Naive B cell (primary cell): ENCODE measurements around the gene GNAQ. TPM values are rescaled to one million over a fixed set of nuclear protein-coding genes. Genes with fewer than 3 reads are reported as not detected.

ENCODE experiments used
- ATAC-seq, 2 donors: fragments of 150-1000 bp; cut with Tn5 transposase; 2 replicates each; pipeline ENCODE4 v1.10.0; 2021; ENCODE audit warnings: low read depth in 2 of 2, mild to moderate bottlenecking in 2 of 2, moderate library complexity in 2 of 2
- DNase-seq: peaks from one replicate; pipeline ENCODE4 v3.0.0; 2022
- H3K27ac Mint-ChIP-seq, 6 donors: one replicate each; pipeline ENCODE4 v1.8.0; 2020 to 2022; ENCODE audit warnings: mild to moderate bottlenecking in 6 of 6, mixed read lengths in 6 of 6, moderate library complexity in 5 of 6, inconsistent platforms in 2 of 6
- H3K27me3 Mint-ChIP-seq, 3 donors: one replicate each; pipeline ENCODE4 v1.8.0; 2021 to 2022; ENCODE audit warnings: mixed read lengths in 3 of 3, mild to moderate bottlenecking in 1 of 3
- H3K36me3 Mint-ChIP-seq, 2 donors: one replicate each; pipeline ENCODE4 v1.8.0; 2020 to 2022; ENCODE audit warnings: mixed read lengths in 2 of 2, inconsistent platforms in 1 of 2, mild to moderate bottlenecking in 1 of 2
- H3K4me1 Mint-ChIP-seq, 3 donors: one replicate each; pipeline ENCODE4 v1.8.0; 2020 to 2022; ENCODE audit warnings: mixed read lengths in 3 of 3, inconsistent platforms in 1 of 3, mild to moderate bottlenecking in 1 of 3, moderate library complexity in 1 of 3
- H3K4me3 Mint-ChIP-seq, 8 donors: one replicate each; pipeline ENCODE4 v1.8.0; 2020 to 2022; ENCODE audit warnings: mild to moderate bottlenecking in 8 of 8, mixed read lengths in 8 of 8, moderate library complexity in 8 of 8, inconsistent platforms in 2 of 8
- H3K9me3 Mint-ChIP-seq, 7 donors: one replicate each; pipeline ENCODE4 v1.8.0; 2020 to 2022; ENCODE audit warnings: mixed read lengths in 7 of 7, mild to moderate bottlenecking in 5 of 7, inconsistent platforms in 2 of 7, moderate library complexity in 1 of 7
- polyA plus RNA-seq, 6 donors: library from polyadenylated mRNA; unstranded; fragments of 300-500 nt; fragmentation: Illumina TruSeq; gene quantifications; one replicate each; pipeline ENCODE4 v1.2.3, GENCODE V29; 2021; ENCODE audit warnings: low read depth in 6 of 6

The GNAQ gene
- polyA plus RNA-seq, 6 donors from 2014 or later: 0.04 to 0.44 (median 0.23) TPM; not detected in 1

DNA sequence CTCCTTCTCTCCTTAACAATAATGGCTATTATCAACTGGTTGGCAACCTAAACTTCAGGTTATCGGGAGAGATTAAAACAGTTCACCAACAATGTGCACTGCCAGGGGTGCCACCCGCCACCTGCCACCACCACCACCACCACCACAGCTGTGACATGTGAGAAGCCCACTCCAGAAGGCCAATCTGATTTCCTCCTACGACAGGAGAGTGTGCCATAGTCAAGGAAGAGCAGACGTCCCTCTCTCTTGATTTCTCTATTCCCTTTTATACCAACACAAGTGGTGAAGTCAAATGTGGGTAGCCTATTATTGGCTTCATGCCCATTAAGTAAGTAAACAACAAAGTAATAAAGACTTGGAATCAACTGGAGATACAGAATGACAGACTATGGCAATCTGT, 22.4 kb downstream of the GNAQ start:
- Mint-ChIP-seq H3K4me1 (peaks cover 7 to 22% (median 10%) of the 10 kb centered on the region in 3 donors), H3K9me3 (peaks cover 0 to 3% (median 0%) of the 10 kb centered on the region in 7 donors), H3K27ac (no peak overlapping the region), H3K27me3 (peaks cover 13 to 22% (median 18%) of the 10 kb centered on the region in 3 donors), H3K4me3 (peak overlapping the region in 1 of 8 donors; percentile 74), H3K36me3 (peaks cover 0 to 7% of the 10 kb centered on the region in 2 donors)
- no peak for DNase-seq
- no peak for ATAC-seq

DNA sequence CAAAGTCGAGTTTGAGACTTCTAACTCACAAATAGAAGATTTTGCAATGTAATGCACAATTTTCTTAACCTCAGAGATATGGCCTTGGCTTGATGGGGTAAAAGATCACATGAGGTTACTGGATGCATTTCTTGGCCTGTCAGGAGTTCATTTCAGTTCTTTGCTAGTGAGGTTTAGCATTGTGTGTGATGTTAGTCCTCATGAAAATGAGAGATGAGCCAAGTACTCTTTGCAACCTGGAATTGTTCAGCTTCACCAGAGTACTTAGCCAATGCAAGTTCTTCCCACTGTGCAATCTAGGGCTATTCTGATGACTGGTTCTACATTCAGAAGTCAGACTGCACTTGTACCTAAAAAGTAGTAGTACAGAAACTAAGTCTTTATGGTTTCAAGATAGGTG, 24.9 kb downstream of the GNAQ start:
- DNase-seq (no peak), ATAC-seq (no peak)
- peaks cover 0 to 6% of the 10 kb centered on the region in 2 donors for H3K36me3 Mint-ChIP-seq
- H3K27ac Mint-ChIP-seq: no peak overlapping the region
- peaks cover 7 to 22% (median 10%) of the 10 kb centered on the region in 3 donors for H3K4me1 Mint-ChIP-seq
- H3K27me3 Mint-ChIP-seq: peaks cover 9 to 17% (median 16%) of the 10 kb centered on the region in 3 donors
- no peak overlapping the region for H3K4me3 Mint-ChIP-seq
- peaks cover 0 to 3% (median 0%) of the 10 kb centered on the region in 7 donors for H3K9me3 Mint-ChIP-seq

DNA sequence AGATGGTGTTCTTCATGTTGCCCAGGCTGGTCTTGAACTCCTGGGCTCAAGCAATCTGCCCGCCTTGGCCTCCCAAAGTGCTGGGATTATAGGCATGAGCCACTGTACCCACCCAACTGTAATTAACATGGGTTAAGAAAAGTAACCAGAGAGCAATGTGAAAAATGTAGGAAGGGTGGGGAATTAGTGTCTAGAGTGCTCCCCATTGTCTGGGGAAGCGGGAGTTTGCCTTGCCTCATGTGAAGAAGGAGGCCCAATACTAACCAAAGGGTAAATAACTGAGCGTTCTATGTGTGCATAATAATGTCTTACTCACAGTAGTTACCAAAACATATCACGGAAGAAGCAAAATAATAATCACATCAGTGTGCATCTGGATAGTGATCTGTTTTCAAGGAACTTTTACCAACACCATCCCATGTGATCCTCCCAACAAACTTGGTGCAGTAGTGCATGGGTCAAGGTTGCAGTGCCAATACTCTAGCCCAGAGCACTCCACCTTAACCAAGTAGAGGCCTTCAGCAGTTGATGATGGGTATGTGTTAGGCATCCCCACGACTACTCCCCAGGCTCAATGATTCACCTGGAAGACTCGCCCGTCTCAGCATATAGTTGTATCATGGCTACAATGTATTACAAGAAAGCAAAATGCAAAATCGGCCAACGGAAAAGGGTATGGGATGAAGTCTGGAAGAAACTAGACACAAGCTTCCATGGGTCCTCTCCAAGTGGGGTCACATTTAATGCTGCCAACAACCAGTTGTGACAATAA, 26.2 kb downstream of the GNAQ start:
- DNase-seq: no peak
- Mint-ChIP-seq H3K36me3 (no peaks in the 10 kb centered on the region), H3K27ac (no peak overlapping the region), H3K27me3 (peaks cover 5 to 10% (median 9%) of the 10 kb centered on the region in 3 donors), H3K9me3 (no peaks in the 10 kb centered on the region), H3K4me1 (peaks cover 3 to 10% (median 7%) of the 10 kb centered on the region in 3 donors), H3K4me3 (no peak overlapping the region)
- no peak for ATAC-seq

DNA sequence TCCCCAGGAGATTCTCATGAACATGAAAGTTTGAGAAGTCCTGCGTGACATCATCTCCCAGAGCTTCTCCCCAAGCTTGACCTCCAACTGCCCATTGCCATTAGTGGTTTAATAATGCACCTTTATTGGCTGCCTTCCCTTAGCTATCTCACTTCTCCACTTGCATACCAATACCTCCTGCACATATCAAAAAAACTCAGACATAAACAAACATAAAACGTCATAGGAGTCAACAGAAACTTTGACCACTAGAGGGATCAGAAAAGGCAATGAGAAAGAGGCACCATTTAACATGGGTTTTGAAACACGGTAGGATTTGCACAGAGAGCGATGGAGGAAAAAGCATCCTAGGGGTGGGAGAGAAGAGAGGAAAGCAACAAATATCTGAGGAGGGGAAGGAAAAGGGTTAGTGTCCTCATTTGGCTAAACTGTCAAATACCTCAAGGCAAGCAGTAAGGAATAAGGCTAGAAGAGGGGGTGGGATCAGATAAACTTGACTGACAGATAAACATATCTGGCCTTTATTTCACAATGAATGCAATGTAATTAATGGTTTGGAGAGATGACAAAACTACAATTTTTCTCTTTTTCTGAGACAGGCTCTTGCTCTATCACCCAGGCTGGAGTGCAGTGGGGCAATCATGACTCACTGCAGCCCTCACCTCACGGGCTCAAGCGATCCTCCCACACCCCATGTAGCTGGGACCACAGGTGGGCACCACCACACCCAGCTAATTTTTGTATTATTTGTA, 27.0 kb downstream of the GNAQ start:
- Mint-ChIP-seq H3K27me3 (peaks cover 5 to 10% (median 9%) of the 10 kb centered on the region in 3 donors), H3K27ac (no peak overlapping the region), H3K4me1 (peaks cover 0 to 2% (median under 1%) of the 10 kb centered on the region in 3 donors), H3K4me3 (no peak overlapping the region), H3K9me3 (no peaks in the 10 kb centered on the region), H3K36me3 (no peaks in the 10 kb centered on the region)
- DNase-seq: no peak
- ATAC-seq: no peak

DNA sequence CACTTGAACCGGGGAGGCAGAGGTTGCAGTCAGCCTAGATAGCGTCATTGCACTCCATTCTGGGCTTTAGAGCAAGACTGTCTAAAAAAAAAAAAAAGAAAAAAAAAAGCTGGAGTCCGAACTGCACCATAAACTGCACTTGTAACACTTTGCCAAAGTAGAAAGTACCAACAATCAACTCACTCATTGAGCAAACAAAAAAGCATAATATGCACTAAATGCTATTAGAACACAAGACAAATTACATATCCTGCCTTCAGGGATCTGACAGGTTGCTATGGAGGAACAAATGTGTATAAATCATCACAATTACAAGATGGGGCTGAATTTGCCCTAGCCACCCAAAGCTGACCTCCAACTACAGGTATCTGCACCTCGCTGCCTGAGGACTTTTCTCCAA, 27.9 kb downstream of the GNAQ start:
- Mint-ChIP-seq H3K9me3 (no peaks in the 10 kb centered on the region), H3K4me1 (no peaks in the 10 kb centered on the region), H3K27me3 (peaks cover 9 to 11% (median 10%) of the 10 kb centered on the region in 3 donors), H3K36me3 (no peaks in the 10 kb centered on the region), H3K27ac (no peak overlapping the region), H3K4me3 (no peak overlapping the region)
- ATAC-seq (no peak), DNase-seq (no peak)

DNA sequence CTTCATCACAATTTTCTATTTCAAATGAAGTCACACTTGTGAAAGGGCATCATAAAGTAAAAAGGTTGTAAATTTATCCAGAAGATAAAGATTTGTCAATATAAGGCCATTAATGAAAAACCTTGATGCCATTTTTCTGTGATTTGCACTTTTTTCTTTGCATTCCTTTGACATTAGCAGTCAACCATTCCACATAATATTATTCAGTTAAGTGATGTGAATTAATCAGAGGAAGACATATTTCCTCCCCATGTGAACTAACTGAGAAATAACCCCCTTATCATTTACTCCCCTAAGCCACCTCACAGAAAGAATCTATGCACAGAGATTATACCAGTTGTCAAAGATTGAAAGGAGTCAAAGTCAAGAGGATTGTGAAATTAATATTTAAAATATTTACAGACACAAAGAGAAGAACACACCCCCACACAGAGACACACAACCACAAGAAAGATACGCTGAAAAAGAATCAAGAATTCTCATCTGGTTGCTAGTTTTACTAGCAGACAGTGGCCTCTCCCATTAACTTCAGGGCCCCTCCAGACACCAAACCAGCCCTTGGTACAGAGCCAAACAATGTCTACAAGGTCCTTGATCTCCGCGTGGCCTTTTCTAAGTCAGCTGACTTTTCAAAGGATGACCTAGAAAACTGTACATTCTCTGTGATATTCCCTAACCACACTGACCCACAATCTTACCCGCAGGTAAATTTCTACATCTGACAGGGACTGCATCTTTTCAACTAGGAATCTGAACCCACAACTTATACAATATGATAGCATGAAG, 29.5 kb downstream of the GNAQ start:
- H3K4me1 Mint-ChIP-seq: peaks cover 4 to 10% (median 6%) of the 10 kb centered on the region in 3 donors
- H3K27ac Mint-ChIP-seq: no peak overlapping the region
- H3K27me3 Mint-ChIP-seq: peaks cover 21 to 24% (median 22%) of the 10 kb centered on the region in 3 donors
- no peak overlapping the region for H3K4me3 Mint-ChIP-seq
- DNase-seq: no peak
- H3K36me3 Mint-ChIP-seq: no peaks in the 10 kb centered on the region
- no peak for ATAC-seq
- no peaks in the 10 kb centered on the region for H3K9me3 Mint-ChIP-seq

DNA sequence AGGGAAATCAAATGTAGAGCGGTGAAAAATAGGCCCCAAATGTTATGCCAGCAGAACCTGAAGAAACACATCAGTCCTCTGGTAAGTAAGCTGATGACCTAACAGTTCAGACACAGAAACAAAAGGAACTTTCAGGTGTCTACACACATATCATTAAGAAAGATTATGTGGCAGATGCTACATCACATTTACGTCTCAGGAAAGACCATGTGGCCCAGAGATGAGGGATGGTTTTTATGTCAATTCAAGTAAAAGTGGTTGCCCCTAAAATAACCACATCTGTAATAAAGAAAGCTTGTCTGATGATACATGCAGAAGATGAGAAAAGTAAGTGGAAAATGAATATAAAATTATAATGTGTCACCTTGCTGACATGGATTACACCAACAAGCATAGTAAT, 31.4 kb downstream of the GNAQ start:
- Mint-ChIP-seq H3K27ac (no peak overlapping the region), H3K4me3 (no peak overlapping the region), H3K27me3 (peaks cover 28 to 35% (median 29%) of the 10 kb centered on the region in 3 donors), H3K9me3 (no peaks in the 10 kb centered on the region), H3K4me1 (peaks cover 4 to 14% (median 6%) of the 10 kb centered on the region in 3 donors), H3K36me3 (no peaks in the 10 kb centered on the region)
- no peak for ATAC-seq
- DNase-seq: no peak

DNA sequence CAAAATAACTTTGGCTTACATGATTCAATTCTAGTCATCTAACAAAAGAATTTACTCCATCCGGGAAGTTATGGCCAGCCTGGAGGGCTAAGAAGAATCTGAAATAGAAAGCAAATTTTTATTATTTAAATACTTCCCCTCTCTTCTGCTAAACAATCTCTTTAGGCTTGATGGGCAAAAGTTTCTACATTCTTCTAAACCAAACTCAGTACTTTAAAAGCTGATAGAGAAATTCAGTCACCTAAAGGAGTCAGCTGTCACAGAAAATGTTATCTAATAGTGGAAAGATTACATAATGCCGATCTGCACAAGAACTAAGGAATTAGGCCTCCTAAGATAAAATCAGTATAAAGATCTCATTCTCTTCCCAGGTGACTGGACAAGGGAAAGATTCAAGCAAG, 32.4 kb downstream of the GNAQ start:
- Mint-ChIP-seq H3K9me3 (no peaks in the 10 kb centered on the region), H3K36me3 (no peaks in the 10 kb centered on the region), H3K4me3 (no peak overlapping the region), H3K27ac (no peak overlapping the region), H3K4me1 (peaks cover 4 to 14% (median 6%) of the 10 kb centered on the region in 3 donors), H3K27me3 (peaks cover 29 to 30% (median 30%) of the 10 kb centered on the region in 3 donors)
- DNase-seq: no peak
- no peak for ATAC-seq

DNA sequence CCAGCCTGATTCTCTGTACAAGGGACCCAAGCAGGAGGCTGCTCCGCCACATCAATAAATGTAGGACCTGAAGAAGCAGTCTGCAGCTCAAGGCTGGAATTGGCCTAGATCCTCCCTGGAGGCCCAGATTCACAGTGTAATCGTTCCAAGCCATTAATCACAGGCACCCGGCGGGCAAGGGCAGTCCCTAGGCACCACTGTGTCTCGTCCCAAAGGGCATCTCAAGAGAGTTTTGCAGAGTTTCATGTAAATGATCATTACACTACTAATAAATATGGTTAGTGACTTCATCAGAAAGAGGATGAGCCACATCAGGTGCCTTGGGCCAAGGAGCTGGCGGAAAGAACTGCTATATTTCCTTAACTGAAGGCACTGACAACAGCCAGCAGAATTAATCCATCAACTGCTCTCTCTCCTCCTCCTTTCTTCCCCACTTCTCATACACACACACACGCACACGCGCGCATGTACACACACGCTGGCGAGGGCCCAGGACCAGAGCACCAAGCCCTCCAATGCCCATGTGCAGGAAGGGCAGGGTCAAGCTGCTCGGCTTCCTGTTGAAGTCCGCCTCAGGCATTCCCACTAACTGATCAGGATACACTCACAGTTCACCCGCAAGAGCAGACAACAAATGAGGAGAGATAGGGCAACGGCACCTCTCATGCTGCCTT, 33.9 kb downstream of the GNAQ start:
- H3K4me1 Mint-ChIP-seq: peaks cover 4 to 14% (median 6%) of the 10 kb centered on the region in 3 donors
- peaks cover 29 to 30% (median 30%) of the 10 kb centered on the region in 3 donors for H3K27me3 Mint-ChIP-seq
- peak overlapping the region in 1 of 8 donors; percentile 58 for H3K4me3 Mint-ChIP-seq
- peak; percentile 20 to 40 for ATAC-seq
- no peaks in the 10 kb centered on the region for H3K9me3 Mint-ChIP-seq
- no peaks in the 10 kb centered on the region for H3K36me3 Mint-ChIP-seq
- no peak for DNase-seq
- peak overlapping the region in 1 of 6 donors; percentile 32 for H3K27ac Mint-ChIP-seq

DNA sequence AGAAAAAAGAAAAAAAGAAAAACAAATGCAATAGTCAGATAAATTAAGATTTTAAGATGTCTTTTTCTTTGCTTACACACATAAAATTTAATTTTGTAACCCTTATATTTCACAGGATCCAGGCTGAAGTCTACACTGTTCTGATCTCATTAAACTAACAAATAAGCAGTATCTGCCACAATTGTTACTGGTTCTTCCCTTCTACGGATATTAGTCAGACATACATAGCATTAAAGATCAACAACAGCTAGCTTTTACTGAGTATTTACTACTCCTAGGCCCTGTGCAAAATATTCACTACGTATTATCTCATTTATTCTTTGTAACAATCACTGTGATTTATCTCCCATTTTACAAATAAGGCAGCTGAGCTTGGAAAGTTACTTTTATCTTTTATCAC, 34.9 kb downstream of the GNAQ start:
- H3K4me3 Mint-ChIP-seq: no peak overlapping the region
- H3K4me1 Mint-ChIP-seq: peaks cover 4 to 14% (median 6%) of the 10 kb centered on the region in 3 donors
- no peak for ATAC-seq

DNA sequence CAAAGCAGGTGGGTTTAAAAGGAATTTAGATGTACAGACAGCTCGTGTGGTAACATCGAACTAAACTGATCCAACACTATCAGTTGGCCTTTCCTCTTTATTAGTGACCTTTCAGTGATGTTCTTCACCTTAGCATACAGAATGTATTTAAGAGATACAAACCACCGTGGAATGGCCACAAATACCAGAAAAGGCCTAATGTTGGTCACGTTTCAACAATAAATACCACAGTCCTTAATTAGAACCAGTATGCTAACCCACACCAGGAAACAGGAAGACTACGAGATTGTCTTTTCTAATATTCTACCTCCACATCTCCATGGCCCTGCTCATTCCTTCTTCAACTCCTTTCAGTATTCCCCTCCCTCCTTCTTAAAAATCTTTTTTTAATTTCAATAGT, 40.4 kb downstream of the GNAQ start:
- no peak overlapping the region for H3K4me3 Mint-ChIP-seq
- no peaks in the 10 kb centered on the region for H3K9me3 Mint-ChIP-seq
- no peaks in the 10 kb centered on the region for H3K36me3 Mint-ChIP-seq
- no peaks in the 10 kb centered on the region for H3K4me1 Mint-ChIP-seq
- no peak overlapping the region for H3K27ac Mint-ChIP-seq
- H3K27me3 Mint-ChIP-seq: peaks cover 8 to 22% (median 10%) of the 10 kb centered on the region in 3 donors
- DNase-seq: no peak
- no peak for ATAC-seq

More for the DNA sequence above, 34.9 kb downstream of the GNAQ start:
- H3K9me3 Mint-ChIP-seq: no peaks in the 10 kb centered on the region
- no peaks in the 10 kb centered on the region for H3K36me3 Mint-ChIP-seq
- no peak overlapping the region for H3K27ac Mint-ChIP-seq
- DNase-seq: no peak
- H3K27me3 Mint-ChIP-seq: peaks cover 29 to 30% (median 30%) of the 10 kb centered on the region in 3 donors

DNA sequence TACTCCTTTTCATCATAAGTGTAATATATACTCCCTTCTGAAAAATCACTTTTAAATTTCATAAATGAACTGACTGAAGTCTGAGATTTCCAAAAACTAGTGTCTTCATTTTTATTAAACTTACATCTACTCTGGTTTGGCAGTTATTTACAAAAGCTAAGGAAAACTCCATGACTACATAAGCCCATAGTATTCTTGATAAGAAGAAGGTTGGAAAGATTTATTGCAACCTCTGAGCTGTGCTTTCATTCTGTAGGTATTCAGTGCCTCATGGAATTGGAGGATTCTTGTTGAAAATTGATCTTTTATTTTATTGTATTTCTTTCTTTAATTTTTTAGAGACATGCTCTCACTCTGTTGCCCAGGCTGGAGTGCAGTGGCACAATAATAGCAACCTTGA, 41.7 kb downstream of the GNAQ start:
- ATAC-seq: no peak
- Mint-ChIP-seq H3K27ac (no peak overlapping the region), H3K9me3 (no peaks in the 10 kb centered on the region), H3K36me3 (no peaks in the 10 kb centered on the region), H3K4me1 (no peaks in the 10 kb centered on the region), H3K27me3 (peaks cover 6 to 21% (median 8%) of the 10 kb centered on the region in 3 donors), H3K4me3 (no peak overlapping the region)
- no peak for DNase-seq

DNA sequence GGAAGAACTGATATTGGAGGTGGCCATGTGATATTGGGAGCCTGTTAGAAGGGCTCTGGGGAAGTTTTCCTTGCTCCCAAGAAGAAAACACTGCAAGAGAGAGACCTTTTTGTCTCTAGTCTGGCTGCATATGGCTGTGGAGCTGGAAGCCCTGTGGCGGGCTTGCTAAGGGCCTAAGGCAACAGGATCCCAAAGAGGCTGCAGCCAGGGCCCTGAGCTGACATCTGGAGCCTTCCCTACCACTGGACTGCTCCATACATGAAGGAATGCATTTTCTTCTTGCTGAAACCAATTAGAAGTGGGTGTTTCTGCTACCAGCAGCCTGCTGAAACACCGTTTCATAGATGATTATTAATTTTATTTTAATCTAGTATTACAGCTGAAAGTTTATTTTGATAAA, 42.2 kb downstream of the GNAQ start:
- H3K4me1 Mint-ChIP-seq: no peaks in the 10 kb centered on the region

More for the DNA sequence above, 42.2 kb downstream of the GNAQ start:
- peaks cover 6 to 16% (median 9%) of the 10 kb centered on the region in 3 donors for H3K27me3 Mint-ChIP-seq
- DNase-seq (no peak), ATAC-seq (no peak)
- no peaks in the 10 kb centered on the region for H3K9me3 Mint-ChIP-seq
- no peak overlapping the region for H3K27ac Mint-ChIP-seq
- no peaks in the 10 kb centered on the region for H3K36me3 Mint-ChIP-seq
- no peak overlapping the region for H3K4me3 Mint-ChIP-seq
